ENCODE results near the gene RYR3. TPM values are rescaled to one million over a fixed set of nuclear protein-coding genes. Genes with fewer than 3 reads are reported as not detected.
A peak's percentile ranks its signal among the peaks of the same experiment; 100 is the strongest.

The RYR3 gene
- polyA plus RNA-seq, 1 donor (not counting 4 experiments of a cell fraction or from before 2014, with no cell fraction given), result 0.04 TPM

- Histone ChIP-seq H3K36me3 (ENCODE audit: control insufficient read depth in 2 of 2, extremely low read depth in 1 of 2, insufficient read depth in 2 of 2, low read length in 2 of 2) (no peaks in the 10 kb centered on the region), H3K4me3 (ENCODE audit: control insufficient read depth in 2 of 3, extremely low read depth in 1 of 3, insufficient read depth in 2 of 3, low read depth in 1 of 3, low read length in 3 of 3) (no peak overlapping the region), H3K4me2 (ENCODE audit: control insufficient read depth, extremely low read depth, insufficient read depth, low read depth, low read length) (no peak overlapping the region), H2AFZ (ENCODE audit: control insufficient read depth, low read length) (no peak overlapping the region), H3K4me1 (ENCODE audit: control insufficient read depth, extremely low read depth, insufficient read depth, low read length) (no peaks in the 10 kb centered on the region), H3K9me1 (ENCODE audit: control insufficient read depth, extremely low read depth, insufficient read depth, low read length) (no peaks in the 10 kb centered on the region), H3K9me3 (ENCODE audit: control insufficient read depth, low read depth, low read length) (no peaks in the 10 kb centered on the region), H3K9ac (ENCODE audit: control insufficient read depth, extremely low read depth, insufficient read depth, low read length) (no peak overlapping the region), H3K27me3 (ENCODE audit: control insufficient read depth, extremely low read depth, insufficient read depth, low read length) (no peaks in the 10 kb centered on the region), H3K27ac (ENCODE audit: control insufficient read depth, insufficient read depth, low read length) (no peak overlapping the region), H4K20me1 (ENCODE audit: control insufficient read depth, extremely low read depth, insufficient read depth, low read length) (no peaks in the 10 kb centered on the region), H3K79me2 (ENCODE audit: control insufficient read depth, insufficient read depth, low read length) (no peaks in the 10 kb centered on the region)
- no peak for DNase-seq (ENCODE audit: low read depth, low spot score)
- peak; percentile 22 to 40 (median 30) for TF ChIP-seq CTCF (optimal IDR thresholded peaks at IDR 0.05 in 1 of 3, IDR thresholded peaks at IDR 0.05 in 1 of 3, conservative IDR thresholded peaks at IDR 0.05 in 1 of 3; ENCODE audit: extremely low read depth in 1 of 3, insufficient read depth in 2 of 3, low read length in 3 of 3)
- no peak for TF ChIP-seq EZH2 (IDR thresholded peaks at IDR 0.05; ENCODE audit: low read length)
- dilution Hi-C loops (cut with MboI; ENCODE audit: extremely low pct_ligation_motif_present, low sequenced_read_pairs), result no loop called here
- no peak for FAIRE-seq
Observed at GRCh38 chr15:33608714-33609113, 297.9 kb downstream of the RYR3 start.

- FAIRE-seq (no peak), DNase-seq (ENCODE audit: low read depth, low spot score) (no peak)
- Histone ChIP-seq H3K27ac (ENCODE audit: control insufficient read depth, insufficient read depth, low read length) (no peak overlapping the region), H3K9me3 (ENCODE audit: control insufficient read depth, low read depth, low read length) (no peaks in the 10 kb centered on the region), H3K9me1 (ENCODE audit: control insufficient read depth, extremely low read depth, insufficient read depth, low read length) (no peaks in the 10 kb centered on the region), H3K79me2 (ENCODE audit: control insufficient read depth, insufficient read depth, low read length) (no peaks in the 10 kb centered on the region), H3K4me2 (ENCODE audit: control insufficient read depth, extremely low read depth, insufficient read depth, low read depth, low read length) (no peak overlapping the region), H3K4me3 (ENCODE audit: control insufficient read depth in 2 of 3, extremely low read depth in 1 of 3, insufficient read depth in 2 of 3, low read depth in 1 of 3, low read length in 3 of 3) (no peak overlapping the region), H3K9ac (ENCODE audit: control insufficient read depth, extremely low read depth, insufficient read depth, low read length) (no peak overlapping the region), H3K4me1 (ENCODE audit: control insufficient read depth, extremely low read depth, insufficient read depth, low read length) (no peaks in the 10 kb centered on the region), H3K27me3 (ENCODE audit: control insufficient read depth, extremely low read depth, insufficient read depth, low read length) (no peaks in the 10 kb centered on the region), H3K36me3 (ENCODE audit: control insufficient read depth in 2 of 2, extremely low read depth in 1 of 2, insufficient read depth in 2 of 2, low read length in 2 of 2) (no peaks in the 10 kb centered on the region), H2AFZ (ENCODE audit: control insufficient read depth, low read length) (no peak overlapping the region), H4K20me1 (ENCODE audit: control insufficient read depth, extremely low read depth, insufficient read depth, low read length) (no peaks in the 10 kb centered on the region)
- no peak for TF ChIP-seq EZH2 (IDR thresholded peaks at IDR 0.05; ENCODE audit: low read length)
- no peak for TF ChIP-seq CTCF (optimal IDR thresholded peaks at IDR 0.05 in 1 of 3, IDR thresholded peaks at IDR 0.05 in 1 of 3, conservative IDR thresholded peaks at IDR 0.05 in 1 of 3; ENCODE audit: extremely low read depth in 1 of 3, insufficient read depth in 2 of 3, low read length in 3 of 3)
- dilution Hi-C loops (cut with MboI; ENCODE audit: extremely low pct_ligation_motif_present, low sequenced_read_pairs), result no loop called here
Observed at GRCh38 chr15:33612721-33613304, 302.0 kb downstream of the RYR3 start.
